Measurements from ENCODE around the gene RASSF3.

GRCh38 chr12:64650762-64651161, 40.5 kb downstream of the RASSF3 start:
- no peak for TF ChIP-seq CTCF (IDR thresholded peaks at IDR 0.05)
- TF ChIP-seq POLR2A (IDR thresholded peaks at IDR 0.05): no peak
